Ishikawa (cell line): Measurements from ENCODE around the gene DTNBP1.

ENCODE experiments used
- CEBPB ChIP-seq: IDR thresholded peaks from 2 replicates; pipeline ENCODE4 v1.6.1; 2012
- CREB1 ChIP-seq: IDR thresholded peaks from 2 replicates; pipeline ENCODE4 v1.6.1; 2012; ENCODE audit warnings: low read depth
- EGR1 ChIP-seq: IDR thresholded peaks from 2 replicates; pipeline ENCODE4 v1.6.1; 2012
- EP300 ChIP-seq: IDR thresholded peaks from 2 replicates; pipeline ENCODE4 v1.6.1; 2012; ENCODE audit warnings: borderline replicate concordance
- FOXM1 ChIP-seq: IDR thresholded peaks from 2 replicates; pipeline ENCODE4 v1.6.1; 2012; ENCODE audit warnings: low read depth, borderline replicate concordance
- MAX ChIP-seq: IDR thresholded peaks from 2 replicates; pipeline ENCODE4 v1.6.1; 2012
- NFIC ChIP-seq: IDR thresholded peaks from 2 replicates; pipeline ENCODE4 v1.6.1; 2012
- RAD21 ChIP-seq: IDR thresholded peaks from 2 replicates; pipeline ENCODE4 v1.6.1; 2012; ENCODE audit warnings: low read depth
- TAF1 ChIP-seq: IDR thresholded peaks from 2 replicates; pipeline ENCODE4 v1.6.1; 2012; ENCODE audit warnings: low read depth, mild to moderate bottlenecking
- TCF12 ChIP-seq: IDR thresholded peaks from 2 replicates; pipeline ENCODE4 v1.6.1; 2012; ENCODE audit warnings: low read depth
- TEAD4 ChIP-seq: IDR thresholded peaks from 2 replicates; pipeline ENCODE4 v1.6.1; 2012
- YY1 ChIP-seq: IDR thresholded peaks from 2 replicates; pipeline ENCODE4 v1.6.1; 2012; ENCODE audit warnings: low read depth
- ZBTB7A ChIP-seq: IDR thresholded peaks from 2 replicates; pipeline ENCODE4 v1.6.1; 2012; ENCODE audit warnings: low read depth
- TF ChIP-seq, protein P1 (sequence below): IDR thresholded peaks from 2 replicates; pipeline ENCODE4 v1.6.1; 2012
- TF ChIP-seq, protein P2 (sequence below): IDR thresholded peaks from 2 replicates; pipeline ENCODE4 v1.6.1; 2012; ENCODE audit warnings: low read depth, mild to moderate bottlenecking

DTNBP1 gene

GRCh38 chr6:15595461-15596173 is 67.2 kb downstream of the DTNBP1 start:
- TF ChIP-seq TEAD4 (no peak), FOXM1 (no peak), TAF1 (no peak), EGR1 (no peak), TCF12 (no peak), YY1 (no peak), NFIC (no peak)

DNA sequence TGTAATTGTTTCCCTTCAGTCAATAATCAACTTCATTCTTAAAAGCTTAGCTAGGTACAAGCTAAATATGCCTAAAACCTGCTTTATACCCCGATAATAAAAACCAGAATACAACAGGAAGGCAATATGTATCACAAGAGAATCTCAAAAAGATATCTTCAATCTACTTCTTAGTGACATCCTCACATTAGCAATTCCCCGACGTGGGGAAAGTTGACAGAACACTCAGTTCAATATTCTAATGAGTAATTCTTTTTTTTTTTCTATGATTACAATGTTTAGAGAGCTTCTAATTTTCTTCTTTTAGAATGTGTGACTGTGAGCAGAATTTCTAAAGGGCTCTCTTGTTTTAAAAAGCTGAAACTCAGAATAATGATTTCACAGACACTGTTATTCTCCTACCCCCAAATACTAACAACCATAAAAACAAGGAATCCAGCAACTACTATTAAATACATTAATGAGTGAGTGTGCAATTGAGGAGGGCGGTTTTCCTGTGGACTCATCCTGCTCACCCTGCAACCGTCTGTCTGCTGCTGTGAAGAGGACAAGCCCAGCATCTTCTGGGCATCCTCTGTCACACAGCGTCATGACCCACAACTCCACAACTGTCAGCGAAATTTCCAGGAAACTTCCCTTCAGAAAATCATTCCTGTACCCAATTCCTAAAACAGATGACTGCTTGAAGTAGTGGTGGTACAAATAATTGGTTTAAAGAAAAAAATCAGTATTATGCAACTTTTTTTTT is 68.1 kb downstream of the DTNBP1 start:
- TF ChIP-seq TAF1: no peak
- no peak for TF ChIP-seq RAD21
- no peak for TF ChIP-seq TEAD4
- no peak for TF ChIP-seq EP300
- TF ChIP-seq EGR1: no peak
- no peak for TF ChIP-seq FOXM1
- no peak for TF ChIP-seq ZBTB7A
- no peak for TF ChIP-seq YY1
- TF ChIP-seq CREB1: no peak
- TF ChIP-seq MAX: no peak
- TF ChIP-seq, protein P1, sequence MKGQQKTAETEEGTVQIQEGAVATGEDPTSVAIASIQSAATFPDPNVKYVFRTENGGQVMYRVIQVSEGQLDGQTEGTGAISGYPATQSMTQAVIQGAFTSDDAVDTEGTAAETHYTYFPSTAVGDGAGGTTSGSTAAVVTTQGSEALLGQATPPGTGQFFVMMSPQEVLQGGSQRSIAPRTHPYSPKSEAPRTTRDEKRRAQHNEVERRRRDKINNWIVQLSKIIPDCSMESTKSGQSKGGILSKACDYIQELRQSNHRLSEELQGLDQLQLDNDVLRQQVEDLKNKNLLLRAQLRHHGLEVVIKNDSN: no peak
- TF ChIP-seq TCF12: no peak
- TF ChIP-seq, protein P2, sequence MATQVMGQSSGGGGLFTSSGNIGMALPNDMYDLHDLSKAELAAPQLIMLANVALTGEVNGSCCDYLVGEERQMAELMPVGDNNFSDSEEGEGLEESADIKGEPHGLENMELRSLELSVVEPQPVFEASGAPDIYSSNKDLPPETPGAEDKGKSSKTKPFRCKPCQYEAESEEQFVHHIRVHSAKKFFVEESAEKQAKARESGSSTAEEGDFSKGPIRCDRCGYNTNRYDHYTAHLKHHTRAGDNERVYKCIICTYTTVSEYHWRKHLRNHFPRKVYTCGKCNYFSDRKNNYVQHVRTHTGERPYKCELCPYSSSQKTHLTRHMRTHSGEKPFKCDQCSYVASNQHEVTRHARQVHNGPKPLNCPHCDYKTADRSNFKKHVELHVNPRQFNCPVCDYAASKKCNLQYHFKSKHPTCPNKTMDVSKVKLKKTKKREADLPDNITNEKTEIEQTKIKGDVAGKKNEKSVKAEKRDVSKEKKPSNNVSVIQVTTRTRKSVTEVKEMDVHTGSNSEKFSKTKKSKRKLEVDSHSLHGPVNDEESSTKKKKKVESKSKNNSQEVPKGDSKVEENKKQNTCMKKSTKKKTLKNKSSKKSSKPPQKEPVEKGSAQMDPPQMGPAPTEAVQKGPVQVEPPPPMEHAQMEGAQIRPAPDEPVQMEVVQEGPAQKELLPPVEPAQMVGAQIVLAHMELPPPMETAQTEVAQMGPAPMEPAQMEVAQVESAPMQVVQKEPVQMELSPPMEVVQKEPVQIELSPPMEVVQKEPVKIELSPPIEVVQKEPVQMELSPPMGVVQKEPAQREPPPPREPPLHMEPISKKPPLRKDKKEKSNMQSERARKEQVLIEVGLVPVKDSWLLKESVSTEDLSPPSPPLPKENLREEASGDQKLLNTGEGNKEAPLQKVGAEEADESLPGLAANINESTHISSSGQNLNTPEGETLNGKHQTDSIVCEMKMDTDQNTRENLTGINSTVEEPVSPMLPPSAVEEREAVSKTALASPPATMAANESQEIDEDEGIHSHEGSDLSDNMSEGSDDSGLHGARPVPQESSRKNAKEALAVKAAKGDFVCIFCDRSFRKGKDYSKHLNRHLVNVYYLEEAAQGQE: no peak
- TF ChIP-seq NFIC: no peak
- TF ChIP-seq CEBPB: no peak

DNA sequence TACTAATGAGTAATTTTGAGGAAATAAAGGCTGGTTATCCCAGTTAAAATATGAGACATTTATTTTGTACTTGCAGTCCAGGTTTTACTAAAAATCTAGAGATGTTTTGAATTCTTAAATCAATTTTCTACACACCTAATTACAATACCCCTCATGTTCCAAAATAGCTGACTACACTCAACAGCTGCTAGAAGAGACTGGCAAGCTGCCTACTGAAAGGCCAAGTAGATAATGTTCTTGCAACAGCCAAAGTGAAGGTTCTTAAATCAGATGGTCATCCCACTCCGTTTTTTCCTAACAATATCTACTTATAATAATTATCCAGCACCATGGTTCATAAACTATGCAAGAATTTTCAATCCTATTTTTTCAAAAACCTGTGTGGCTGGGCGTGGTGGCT is 69.0 kb downstream of the DTNBP1 start:
- TF ChIP-seq, protein P1: no peak
- TF ChIP-seq TEAD4: no peak
- TF ChIP-seq TAF1: no peak
- no peak for TF ChIP-seq YY1
- no peak for TF ChIP-seq MAX
- no peak for TF ChIP-seq RAD21
- TF ChIP-seq ZBTB7A: no peak
- TF ChIP-seq CEBPB: no peak
- no peak for TF ChIP-seq CREB1
- TF ChIP-seq FOXM1: no peak
- no peak for TF ChIP-seq NFIC
- TF ChIP-seq, protein P2: no peak

DNA sequence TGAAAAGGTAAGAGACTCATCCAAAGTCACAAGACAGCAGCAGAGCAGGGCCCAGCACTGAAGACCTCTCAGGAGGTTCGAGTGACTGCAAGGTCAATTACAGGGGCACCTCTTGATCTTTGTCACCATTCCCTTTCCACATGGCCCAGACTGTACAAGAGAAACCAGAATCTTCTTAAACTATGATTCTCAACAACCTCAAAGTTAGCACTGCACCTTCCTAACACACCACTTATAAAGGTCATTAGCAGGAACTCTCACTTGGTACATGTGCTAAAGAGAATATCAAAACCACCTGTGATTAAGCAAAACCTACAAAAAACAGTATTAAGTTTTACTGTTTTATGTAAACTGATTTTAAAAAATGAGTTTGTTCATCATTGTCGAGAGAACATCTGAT is 70.2 kb downstream of the DTNBP1 start:
- TF ChIP-seq FOXM1 (no peak), TCF12 (no peak), MAX (no peak), ZBTB7A (no peak), EGR1 (no peak), CEBPB (no peak), EP300 (no peak), NFIC (no peak), YY1 (no peak), TEAD4 (no peak), RAD21 (no peak), TAF1 (no peak), CREB1 (no peak)
- TF ChIP-seq, protein P2: no peak
- TF ChIP-seq, protein P1: no peak
